ENCODE data around the gene STAM. TPM values are rescaled to one million over a fixed set of nuclear protein-coding genes. Genes with fewer than 3 reads are reported as not detected.

The STAM gene
- total RNA-seq, 2 donors from 2014 or later: 15.9 to 19.4 TPM

- no peak for DNase-seq
- intact Hi-C loops (cut with DNase I, micrococcal nuclease): loop anchor here in 1 of 2 donors (10.0 kb wide), 1 partner anchor 129 kb away; the partner anchor contains the start of gene HACD1
- ATAC-seq: no peak
These were observed 99.5 kb downstream of the STAM start for GRCh38 chr10:17743437-17743836.

- DNase-seq (no peak), ATAC-seq (peak; percentile 51)
- intact Hi-C loops (cut with DNase I, micrococcal nuclease): loop anchor here (2.0 to 10.0 kb wide), 2 partner anchors 130 to 138 kb away; partner anchors contain the start of gene HACD1 (in 1 of the 2)
These were observed 100.5 kb downstream of the STAM start for GRCh38 chr10:17744341-17744861.

GRCh38 chr10:17747883-17748550 lies 104.1 kb downstream of the STAM start:
- intact Hi-C loops (cut with DNase I, micrococcal nuclease): loop anchor here in 1 of 2 donors (10.0 kb wide), 1 partner anchor 133 kb away; the partner anchor contains the start of gene HACD1
- ATAC-seq (no peak), DNase-seq (no peak)

- intact Hi-C loops (cut with DNase I, micrococcal nuclease): loop anchor here in 1 of 2 donors (10.0 kb wide), 1 partner anchor 135 kb away; the partner anchor contains the start of gene HACD1
- no peak for DNase-seq
- ATAC-seq: no peak
These were observed 105.9 kb downstream of the STAM start for GRCh38 chr10:17749890-17750289.

GRCh38 chr10:17751781-17752445 lies 108.0 kb downstream of the STAM start, which contains the start of gene TMEM236:
Gene TMEM236 (plus strand): TSS chr10:17752201. CDS start chr10:17752296, 95 bp downstream.
- DNase-seq: peak; percentile 55 to 65
- ATAC-seq: peak; percentile 84
- intact Hi-C loops (cut with DNase I, micrococcal nuclease): no loop called here

- intact Hi-C loops (cut with DNase I, micrococcal nuclease): no loop called here
- DNase-seq: peak in 1 of 2 donors; percentile 60
- ATAC-seq: peak; percentile 64
These were observed 112.7 kb downstream of the STAM start for GRCh38 chr10:17756557-17757217.

- intact Hi-C loops (cut with DNase I, micrococcal nuclease): no loop called here
- ATAC-seq (peak; percentile 27), DNase-seq (no peak)
These were observed 114.2 kb downstream of the STAM start for GRCh38 chr10:17758200-17758599.

GRCh38 chr10:17758896-17759295 lies 114.9 kb downstream of the STAM start:
- peak; percentile 70 for ATAC-seq

GRCh38 chr10:17764142-17764541 lies 120.2 kb downstream of the STAM start:
- intact Hi-C loops (cut with DNase I, micrococcal nuclease): no loop called here
- no peak for ATAC-seq
- DNase-seq: no peak

More at GRCh38 chr10:17758896-17759295, 114.9 kb downstream of the STAM start:
- DNase-seq: no peak
- intact Hi-C loops (cut with DNase I, micrococcal nuclease): no loop called here

GRCh38 chr10:17765602-17766001 lies 121.7 kb downstream of the STAM start:
- DNase-seq (no peak), ATAC-seq (no peak)
- intact Hi-C loops (cut with DNase I, micrococcal nuclease): no loop called here

Other genes with a start within 250 kb of the STAM start
- gene ST8SIA6, start 189.6 kb upstream of the STAM start, total RNA-seq: 1 to 10 TPM; 1.1 to 3.7 TPM
- 1 to 10 TPM; 3.2 to 6.1 TPM for gene HACD1, start 26.8 kb upstream of the STAM start, total RNA-seq
- gene TMEM236, start 108.0 kb downstream of the STAM start, total RNA-seq: 10 to 100 TPM; 53.0 to 59.6 TPM
- gene MRC1, start 165.2 kb downstream of the STAM start, total RNA-seq: 10 to 100 TPM; 11.0 to 25.2 TPM